ENCODE data around the gene C1orf122.

DNA sequence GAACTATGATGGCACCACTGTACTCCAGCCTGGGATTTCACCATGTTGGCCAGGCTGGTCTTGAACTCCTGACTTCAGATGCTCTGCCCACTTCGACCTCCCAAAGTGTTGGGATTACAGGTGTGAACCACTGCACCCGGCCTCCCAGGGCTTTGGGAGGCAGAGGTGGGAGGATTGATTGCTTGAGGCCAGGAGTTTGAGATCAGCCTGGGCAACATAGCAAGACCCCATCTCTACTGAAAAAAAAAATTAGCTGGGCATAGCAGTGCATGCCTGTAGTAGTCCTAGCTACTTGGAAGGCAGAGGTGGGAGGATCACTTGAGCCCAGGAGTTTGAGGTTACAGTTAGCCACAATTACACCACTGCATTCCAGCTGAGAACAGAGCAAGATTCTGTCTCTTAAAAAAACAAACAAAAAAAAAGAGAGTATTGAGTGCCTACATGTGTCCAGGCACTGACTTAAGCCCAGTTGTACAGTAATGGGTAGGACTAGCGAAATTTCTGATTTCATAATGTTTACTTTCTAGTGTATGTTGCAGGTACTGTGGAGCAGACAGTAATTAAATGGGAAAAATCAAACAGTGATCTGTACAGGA lies 9.7 kb upstream of the C1orf122 start:
- TF ChIP-seq POLR2AphosphoS5 (IDR thresholded peaks at IDR 0.05; ENCODE audit: low read depth) (no peak), SPI1 (IDR thresholded peaks at IDR 0.05; ENCODE audit: borderline replicate concordance, low read depth) (no peak), GABPA (IDR thresholded peaks at IDR 0.05; ENCODE audit: low read depth) (no peak)
- TF ChIP-seq, protein P1, sequence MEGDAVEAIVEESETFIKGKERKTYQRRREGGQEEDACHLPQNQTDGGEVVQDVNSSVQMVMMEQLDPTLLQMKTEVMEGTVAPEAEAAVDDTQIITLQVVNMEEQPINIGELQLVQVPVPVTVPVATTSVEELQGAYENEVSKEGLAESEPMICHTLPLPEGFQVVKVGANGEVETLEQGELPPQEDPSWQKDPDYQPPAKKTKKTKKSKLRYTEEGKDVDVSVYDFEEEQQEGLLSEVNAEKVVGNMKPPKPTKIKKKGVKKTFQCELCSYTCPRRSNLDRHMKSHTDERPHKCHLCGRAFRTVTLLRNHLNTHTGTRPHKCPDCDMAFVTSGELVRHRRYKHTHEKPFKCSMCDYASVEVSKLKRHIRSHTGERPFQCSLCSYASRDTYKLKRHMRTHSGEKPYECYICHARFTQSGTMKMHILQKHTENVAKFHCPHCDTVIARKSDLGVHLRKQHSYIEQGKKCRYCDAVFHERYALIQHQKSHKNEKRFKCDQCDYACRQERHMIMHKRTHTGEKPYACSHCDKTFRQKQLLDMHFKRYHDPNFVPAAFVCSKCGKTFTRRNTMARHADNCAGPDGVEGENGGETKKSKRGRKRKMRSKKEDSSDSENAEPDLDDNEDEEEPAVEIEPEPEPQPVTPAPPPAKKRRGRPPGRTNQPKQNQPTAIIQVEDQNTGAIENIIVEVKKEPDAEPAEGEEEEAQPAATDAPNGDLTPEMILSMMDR (IDR thresholded peaks at IDR 0.05; ENCODE audit: insufficient read depth, low read length), result no peak
- TF ChIP-seq, protein P2, sequence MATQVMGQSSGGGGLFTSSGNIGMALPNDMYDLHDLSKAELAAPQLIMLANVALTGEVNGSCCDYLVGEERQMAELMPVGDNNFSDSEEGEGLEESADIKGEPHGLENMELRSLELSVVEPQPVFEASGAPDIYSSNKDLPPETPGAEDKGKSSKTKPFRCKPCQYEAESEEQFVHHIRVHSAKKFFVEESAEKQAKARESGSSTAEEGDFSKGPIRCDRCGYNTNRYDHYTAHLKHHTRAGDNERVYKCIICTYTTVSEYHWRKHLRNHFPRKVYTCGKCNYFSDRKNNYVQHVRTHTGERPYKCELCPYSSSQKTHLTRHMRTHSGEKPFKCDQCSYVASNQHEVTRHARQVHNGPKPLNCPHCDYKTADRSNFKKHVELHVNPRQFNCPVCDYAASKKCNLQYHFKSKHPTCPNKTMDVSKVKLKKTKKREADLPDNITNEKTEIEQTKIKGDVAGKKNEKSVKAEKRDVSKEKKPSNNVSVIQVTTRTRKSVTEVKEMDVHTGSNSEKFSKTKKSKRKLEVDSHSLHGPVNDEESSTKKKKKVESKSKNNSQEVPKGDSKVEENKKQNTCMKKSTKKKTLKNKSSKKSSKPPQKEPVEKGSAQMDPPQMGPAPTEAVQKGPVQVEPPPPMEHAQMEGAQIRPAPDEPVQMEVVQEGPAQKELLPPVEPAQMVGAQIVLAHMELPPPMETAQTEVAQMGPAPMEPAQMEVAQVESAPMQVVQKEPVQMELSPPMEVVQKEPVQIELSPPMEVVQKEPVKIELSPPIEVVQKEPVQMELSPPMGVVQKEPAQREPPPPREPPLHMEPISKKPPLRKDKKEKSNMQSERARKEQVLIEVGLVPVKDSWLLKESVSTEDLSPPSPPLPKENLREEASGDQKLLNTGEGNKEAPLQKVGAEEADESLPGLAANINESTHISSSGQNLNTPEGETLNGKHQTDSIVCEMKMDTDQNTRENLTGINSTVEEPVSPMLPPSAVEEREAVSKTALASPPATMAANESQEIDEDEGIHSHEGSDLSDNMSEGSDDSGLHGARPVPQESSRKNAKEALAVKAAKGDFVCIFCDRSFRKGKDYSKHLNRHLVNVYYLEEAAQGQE (IDR thresholded peaks at IDR 0.05; ENCODE audit: insufficient replicate concordance, low read depth), result no peak
